ENCODE results near the gene FBH1. TPM values are rescaled to one million over a fixed set of nuclear protein-coding genes. Genes with fewer than 3 reads are reported as not detected.
"Not testable (repeated sequence)": the region's sequence is repeated elsewhere in the genome, so short reads cannot be mapped to it uniquely, and the experiment has no call there.

FBH1 gene
- total RNA-seq, 1 donor from 2014 or later, result 73.3 TPM

DNA sequence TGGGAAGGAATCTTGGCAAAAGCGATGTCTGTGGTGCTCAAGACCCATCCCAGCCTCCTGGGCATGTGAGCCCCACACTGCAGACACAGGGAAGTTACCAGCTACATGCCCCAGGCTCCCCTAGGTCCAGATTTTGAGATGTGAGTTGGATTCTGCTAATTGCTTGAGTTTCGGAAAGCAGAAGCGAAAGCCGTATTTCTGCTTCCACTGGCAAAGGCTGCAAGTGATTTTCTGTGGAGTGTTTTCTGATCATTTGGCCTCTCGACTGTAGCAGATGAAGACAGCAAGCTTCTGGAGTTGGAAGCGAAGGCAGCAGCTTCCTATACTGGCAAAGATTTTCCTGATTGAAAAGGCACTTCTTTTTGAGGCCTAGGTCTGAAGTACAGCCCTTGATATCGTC, 30.0 kb upstream of the FBH1 start:
- no peak for ATAC-seq
- intact Hi-C loops (cut with DNase I), result no loop called here

DNA sequence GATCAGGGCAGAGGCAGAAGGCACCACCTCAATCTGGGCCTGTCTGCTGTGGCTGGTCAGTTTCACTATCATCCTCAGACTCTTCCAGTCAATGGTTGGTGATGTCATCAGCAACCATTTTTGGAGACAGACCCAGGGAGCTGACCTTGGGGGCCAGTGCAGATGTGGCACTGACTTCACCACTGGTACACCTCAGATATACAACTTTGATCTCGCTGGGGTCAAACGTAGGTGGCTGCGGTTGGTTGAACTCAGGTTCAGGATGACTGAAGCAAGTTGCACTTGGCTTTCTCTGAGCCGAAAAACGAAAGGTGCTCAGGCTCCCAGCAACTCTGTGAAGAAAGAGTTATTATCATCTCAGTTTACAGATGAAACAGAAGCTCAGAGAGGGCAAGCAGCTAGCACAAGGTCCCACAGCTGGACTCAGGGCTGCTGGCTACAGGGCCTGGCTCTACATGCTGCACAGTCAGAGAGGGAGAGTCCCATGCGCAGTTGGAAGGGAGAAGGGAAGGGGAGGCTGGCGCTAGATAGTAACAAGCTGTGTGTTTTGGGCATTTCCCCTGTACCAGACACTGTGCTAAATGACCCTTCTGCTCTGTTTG, 27.6 kb upstream of the FBH1 start:
- Histone ChIP-seq H3K27me3 (no peaks in the 10 kb centered on the region), H3K9me3 (no peaks in the 10 kb centered on the region), H3K4me1 (no peaks in the 10 kb centered on the region), H3K4me3 (no peak overlapping the region), H3K36me3 (no peaks in the 10 kb centered on the region), H3K27ac (no peak overlapping the region)
- intact Hi-C loops (cut with DNase I), result no loop called here
- TF ChIP-seq, protein P1, sequence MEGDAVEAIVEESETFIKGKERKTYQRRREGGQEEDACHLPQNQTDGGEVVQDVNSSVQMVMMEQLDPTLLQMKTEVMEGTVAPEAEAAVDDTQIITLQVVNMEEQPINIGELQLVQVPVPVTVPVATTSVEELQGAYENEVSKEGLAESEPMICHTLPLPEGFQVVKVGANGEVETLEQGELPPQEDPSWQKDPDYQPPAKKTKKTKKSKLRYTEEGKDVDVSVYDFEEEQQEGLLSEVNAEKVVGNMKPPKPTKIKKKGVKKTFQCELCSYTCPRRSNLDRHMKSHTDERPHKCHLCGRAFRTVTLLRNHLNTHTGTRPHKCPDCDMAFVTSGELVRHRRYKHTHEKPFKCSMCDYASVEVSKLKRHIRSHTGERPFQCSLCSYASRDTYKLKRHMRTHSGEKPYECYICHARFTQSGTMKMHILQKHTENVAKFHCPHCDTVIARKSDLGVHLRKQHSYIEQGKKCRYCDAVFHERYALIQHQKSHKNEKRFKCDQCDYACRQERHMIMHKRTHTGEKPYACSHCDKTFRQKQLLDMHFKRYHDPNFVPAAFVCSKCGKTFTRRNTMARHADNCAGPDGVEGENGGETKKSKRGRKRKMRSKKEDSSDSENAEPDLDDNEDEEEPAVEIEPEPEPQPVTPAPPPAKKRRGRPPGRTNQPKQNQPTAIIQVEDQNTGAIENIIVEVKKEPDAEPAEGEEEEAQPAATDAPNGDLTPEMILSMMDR (IDR thresholded peaks at IDR 0.05), result no peak
- ATAC-seq (no peak), DNase-seq (no peak)

More for the DNA sequence above, 30.0 kb upstream of the FBH1 start:
- no peaks in the 10 kb centered on the region for H3K9me3 ChIP-seq
- no peaks in the 10 kb centered on the region for H3K27me3 ChIP-seq
- no peak overlapping the region for H3K27ac ChIP-seq
- no peaks in the 10 kb centered on the region for H3K4me1 ChIP-seq
- no peak for DNase-seq
- TF ChIP-seq, protein P1 (IDR thresholded peaks at IDR 0.05), result no peak
- H3K4me3 ChIP-seq, result no peak overlapping the region
- H3K36me3 ChIP-seq, result no peaks in the 10 kb centered on the region

DNA sequence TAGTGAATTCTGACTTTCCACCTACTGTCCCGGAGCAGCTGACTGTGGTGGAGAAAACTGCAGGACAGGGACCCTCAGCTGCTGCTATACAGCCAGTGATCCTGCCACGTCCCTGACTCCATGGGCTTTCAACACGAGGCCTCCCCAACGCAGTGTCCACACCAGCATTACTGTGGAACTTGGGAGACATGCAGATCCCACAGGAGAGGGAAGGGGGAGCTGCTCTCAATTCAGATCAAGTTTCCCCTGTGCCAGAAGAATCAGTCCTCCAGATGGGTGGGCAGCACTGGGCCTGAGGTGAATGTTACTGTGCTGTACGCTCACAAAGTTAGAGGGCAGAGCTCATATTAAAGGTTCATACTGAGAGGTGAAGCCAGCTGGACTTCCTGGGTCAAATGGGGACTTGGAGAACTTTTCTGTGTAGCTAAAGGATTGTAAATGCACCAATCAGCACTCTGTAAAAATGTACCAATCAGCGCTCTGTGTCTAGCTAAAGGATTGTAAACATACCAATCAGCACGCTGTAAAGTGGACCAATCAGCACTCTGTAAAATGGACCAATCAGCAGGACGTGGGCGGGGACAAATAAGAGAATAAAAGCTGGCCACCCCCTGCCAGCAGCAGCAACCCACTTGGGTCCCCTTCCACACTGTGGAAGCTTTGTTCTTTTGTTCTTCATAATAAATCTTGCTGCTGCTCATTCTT, 26.9 kb upstream of the FBH1 start:
- H3K27ac ChIP-seq; intact Hi-C loops (cut with DNase I); H3K4me1 ChIP-seq; ATAC-seq; H3K4me3 ChIP-seq; H3K9me3 ChIP-seq; DNase-seq; H3K36me3 ChIP-seq; H3K27me3 ChIP-seq: not testable (repeated sequence)

DNA sequence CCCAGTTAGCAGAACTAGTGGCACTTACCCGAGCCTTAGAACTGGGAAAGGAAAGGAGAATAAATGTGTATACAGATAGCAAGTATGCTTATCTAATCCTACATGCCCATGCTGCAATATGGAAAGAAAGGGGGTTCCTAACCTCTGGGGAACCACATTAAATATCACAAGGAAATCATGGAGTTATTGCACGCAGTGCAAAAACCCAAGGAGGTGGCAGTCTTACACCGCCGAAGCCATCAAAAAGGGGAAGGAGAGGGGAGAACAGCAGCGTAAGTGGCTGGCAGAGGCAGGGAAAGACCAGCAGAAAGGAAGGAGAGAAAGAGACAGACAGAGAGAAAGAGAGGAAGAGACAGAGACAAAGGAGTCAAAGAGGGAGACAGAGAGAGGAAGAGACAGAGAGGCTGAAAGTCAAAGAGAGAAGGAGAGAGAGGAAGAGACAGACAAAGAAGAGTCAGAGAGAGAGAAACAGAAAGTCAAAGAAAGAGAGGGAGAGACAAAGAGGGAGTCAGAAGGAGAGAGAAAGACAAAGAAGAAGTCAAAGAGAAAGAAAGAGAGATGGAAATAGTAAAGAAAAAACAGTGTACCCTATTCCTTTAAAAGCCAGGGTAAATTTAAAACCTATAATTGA, 23.5 kb upstream of the FBH1 start:
- H3K27ac ChIP-seq, result not testable (repeated sequence)

DNA sequence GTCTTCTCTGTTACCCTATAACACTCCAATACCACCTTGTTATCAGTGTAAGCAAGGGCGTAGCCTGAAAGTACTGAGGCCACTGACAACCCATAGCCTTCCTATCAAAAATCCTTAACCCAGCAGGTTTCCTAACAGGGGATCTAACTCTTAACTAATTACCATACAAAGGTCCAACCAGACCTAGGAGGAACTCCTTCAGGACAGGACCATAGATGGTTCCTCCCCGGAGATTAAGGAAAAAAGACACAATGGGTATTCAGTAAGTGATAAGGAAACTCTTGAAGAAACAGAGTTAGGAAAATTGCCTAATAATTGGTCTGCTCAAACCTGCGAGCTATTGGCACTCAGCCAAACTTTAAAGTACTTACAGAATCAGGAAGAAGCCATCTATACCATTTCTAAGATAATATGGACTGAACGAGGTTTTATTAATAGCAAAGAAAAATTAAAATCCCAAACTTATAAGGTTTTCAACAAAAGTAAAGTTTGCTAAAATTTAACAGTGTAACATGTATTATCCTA, 22.9 kb upstream of the FBH1 start:
- H3K9me3 ChIP-seq; H3K4me3 ChIP-seq; DNase-seq; ATAC-seq; H3K27me3 ChIP-seq; H3K4me1 ChIP-seq; intact Hi-C loops (cut with DNase I); H3K27ac ChIP-seq; H3K36me3 ChIP-seq: not testable (repeated sequence)

More for the DNA sequence above, 23.5 kb upstream of the FBH1 start:
- intact Hi-C loops (cut with DNase I); H3K4me1 ChIP-seq; H3K27me3 ChIP-seq; DNase-seq; H3K4me3 ChIP-seq; ATAC-seq; H3K9me3 ChIP-seq; H3K36me3 ChIP-seq: not testable (repeated sequence)

DNA sequence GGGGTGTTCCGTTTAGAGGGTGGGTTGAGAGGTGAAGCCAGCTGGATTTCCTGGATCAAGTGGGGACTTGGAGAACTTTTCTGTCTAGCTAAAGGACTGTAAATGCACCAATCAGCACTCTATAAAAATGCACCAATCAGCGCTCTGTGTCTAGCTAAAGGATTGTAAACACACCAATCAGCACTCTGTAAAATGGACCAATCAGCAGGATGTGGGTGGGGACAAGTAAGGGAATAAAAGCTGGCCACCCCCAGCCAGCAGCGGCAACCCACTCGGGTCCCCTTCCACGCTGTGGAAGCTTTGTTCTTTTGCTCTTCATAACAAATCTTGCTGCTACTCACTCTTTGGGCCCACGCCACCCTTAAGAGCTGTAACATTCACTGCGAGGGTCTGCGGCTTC, 21.7 kb upstream of the FBH1 start:
- ATAC-seq; DNase-seq; H3K4me1 ChIP-seq; H3K4me3 ChIP-seq; H3K27ac ChIP-seq; H3K9me3 ChIP-seq; H3K27me3 ChIP-seq; H3K36me3 ChIP-seq; intact Hi-C loops (cut with DNase I): not testable (repeated sequence)

DNA sequence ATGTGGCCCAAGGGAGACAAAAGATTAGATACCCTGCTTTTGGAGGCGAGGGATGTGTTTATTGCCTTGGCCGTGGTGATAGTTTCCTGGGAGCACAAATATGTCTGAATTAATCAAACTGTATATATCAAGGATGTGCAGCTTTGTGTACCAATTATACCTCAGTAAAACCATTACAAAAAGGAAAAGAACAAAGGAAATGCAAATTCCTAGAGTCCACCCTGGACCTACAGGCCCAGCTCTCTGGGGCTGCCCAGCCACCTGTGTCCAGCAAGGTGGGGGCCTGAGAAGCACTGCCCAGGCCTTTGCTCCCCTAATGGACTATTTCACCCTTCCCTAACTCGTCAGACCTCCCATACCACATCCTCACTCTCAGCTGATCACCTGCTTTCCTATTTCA, 20.9 kb upstream of the FBH1 start:
- intact Hi-C loops (cut with DNase I), result no loop called here
- DNase-seq (no peak), ATAC-seq (no peak)
- no peaks in the 10 kb centered on the region for H3K9me3 ChIP-seq
- no peaks in the 10 kb centered on the region for H3K36me3 ChIP-seq
- no peaks in the 10 kb centered on the region for H3K4me1 ChIP-seq
- H3K27ac ChIP-seq, result no peak overlapping the region
- no peaks in the 10 kb centered on the region for H3K27me3 ChIP-seq
- TF ChIP-seq, protein P1 (IDR thresholded peaks at IDR 0.05), result no peak
- no peak overlapping the region for H3K4me3 ChIP-seq
